Endothelial cell of umbilical vein (primary cell): ENCODE results near the gene FAM217A. TPM values are rescaled to one million over a fixed set of nuclear protein-coding genes. Genes with fewer than 3 reads are reported as not detected.

Source experiments
- BruUV-seq: library from RNA; stranded (reverse); fragments of 400-500 nt; replicated peaks from 2 replicates; lab custom pipeline; 2021; lab: Mats Ljungman, UMichigan
- CTCF ChIA-PET: fragments of 300-600, 350-600 bp; sonication (Branson Sonifier 250); formaldehyde crosslinking; loops from one replicate; lab custom pipeline; 2021; ENCODE audit warnings: antibody characterized with exemption, inconsistent platforms; lab: Charles Lee
- POLR2A ChIA-PET: fragments of 300-600, 350-600 bp; sonication (Branson Sonifier 250); formaldehyde crosslinking; loops from one replicate; lab custom pipeline; 2021; ENCODE audit warnings: antibody characterized with exemption, inconsistent platforms; lab: Charles Lee
- DNase-seq: peaks from one replicate; pipeline ENCODE4 v3.0.0-alpha.2; 2011; ENCODE audit warnings: low read depth, low spot score
- FAIRE-seq: peaks from 2 replicates; lab custom pipeline; 2011; peaks lifted over from hg19 to GRCh38; lab: Jason Lieb, UNC
- H2AFZ ChIP-seq: 2 replicates; pipeline ENCODE4 v1.6.0; 2012; ENCODE audit warnings: low read depth, low read length, control low read depth, inconsistent platforms
- H3K27ac ChIP-seq: 2 replicates; pipeline ENCODE4 v1.5.1; 2011; ENCODE audit warnings: low read depth, mild to moderate bottlenecking, control low read depth, low read length, moderate library complexity; ENCODE audit not compliant: insufficient read depth
- H3K27me3 ChIP-seq, 2 experiments: 2 replicates each; pipeline versions ENCODE4 v1.6.0 to v1.6.1; 2011; ENCODE audit warnings: low read length in 2 of 2, mixed read lengths in 1 of 2; ENCODE audit not compliant: control insufficient read depth in 2 of 2, insufficient read depth in 2 of 2
- H3K36me3 ChIP-seq, 2 experiments: 2 replicates in 1 of 2; 3 replicates in 1 of 2; pipeline ENCODE4 v1.5.1; 2011; ENCODE audit warnings: low read length in 2 of 2, mild to moderate bottlenecking in 1 of 2, moderate library complexity in 1 of 2; ENCODE audit not compliant: control insufficient read depth in 2 of 2, insufficient read depth in 2 of 2; ENCODE audit errors: extremely low read depth in 1 of 2
- H3K4me1 ChIP-seq: 3 replicates; pipeline ENCODE4 v1.5.1; 2011; ENCODE audit warnings: mild to moderate bottlenecking, low read length; ENCODE audit not compliant: control insufficient read depth, insufficient read depth; ENCODE audit errors: extremely low read depth
- H3K4me2 ChIP-seq: 2 replicates; pipeline ENCODE4 v1.6.1; 2011; ENCODE audit warnings: low read length, control low read depth, mixed read lengths; ENCODE audit not compliant: insufficient read depth
- H3K4me3 ChIP-seq, 3 experiments: fragments of 200-600 bp in 1 of 3; sonication (generic), shearing (Covaris generic) in 1 of 3; replicated peaks in 1 of 3; 2 replicates each; pipeline ENCODE4 v1.5.1; 2011 to 2016; ENCODE audit warnings: control low read depth in 3 of 3, low read length in 3 of 3, mild to moderate bottlenecking in 2 of 3, inconsistent platforms in 1 of 3, low read depth in 1 of 3, moderate library complexity in 1 of 3; ENCODE audit not compliant: insufficient read depth in 1 of 3
- H3K79me2 ChIP-seq: 2 replicates; pipeline ENCODE4 v1.6.0; 2012; ENCODE audit warnings: low read length, inconsistent platforms; ENCODE audit not compliant: control insufficient read depth, insufficient read depth
- H3K9ac ChIP-seq: replicated peaks from 2 replicates; pipeline ENCODE3; 2011; ENCODE audit warnings: low read length, control low read depth; ENCODE audit not compliant: insufficient read depth; ENCODE audit errors: extremely low read depth
- H3K9me1 ChIP-seq: replicated peaks from 3 replicates; pipeline ENCODE4 v1.6.0; 2011; ENCODE audit warnings: mild to moderate bottlenecking, low read length; ENCODE audit not compliant: control insufficient read depth, insufficient read depth; ENCODE audit errors: extremely low read depth
- H3K9me3 ChIP-seq: replicated peaks from 2 replicates; pipeline ENCODE4 v1.5.1; 2012; ENCODE audit warnings: low read length, inconsistent platforms; ENCODE audit not compliant: control insufficient read depth, insufficient read depth
- H4K20me1 ChIP-seq: replicated peaks from 2 replicates; pipeline ENCODE3; 2011; ENCODE audit warnings: mild to moderate bottlenecking, low read length; ENCODE audit not compliant: control insufficient read depth, insufficient read depth; ENCODE audit errors: extremely low read depth
- CTCF ChIP-seq, 2 donors: IDR thresholded peaks; 1 replicate in 1 of 2; 2 replicates in 1 of 2; pipeline ENCODE4 v1.5.1; 2011; ENCODE audit warnings: low read length in 2 of 2, mild to moderate bottlenecking in 2 of 2, moderate library complexity in 2 of 2, control low read depth in 1 of 2, inconsistent platforms in 1 of 2, low read depth in 1 of 2; ENCODE audit not compliant: insufficient read depth in 1 of 2; ENCODE audit errors: extremely low read depth in 1 of 2
- EZH2 ChIP-seq: IDR thresholded peaks from 2 replicates; pipeline ENCODE4 v1.6.1; 2012; ENCODE audit warnings: borderline replicate concordance, low read depth, mild to moderate bottlenecking, moderate library complexity, low read length, inconsistent platforms; ENCODE audit not compliant: severe bottlenecking
- FOS ChIP-seq: IDR thresholded peaks from 2 replicates; pipeline ENCODE4 v1.6.1; 2011; ENCODE audit warnings: mild to moderate bottlenecking, low read length, moderate library complexity, borderline replicate concordance; ENCODE audit not compliant: insufficient read depth
- GATA2 ChIP-seq: IDR thresholded peaks from 2 replicates; pipeline ENCODE4 v1.7.0; 2011; ENCODE audit warnings: low read depth, mild to moderate bottlenecking, moderate library complexity, mixed read lengths, low read length; ENCODE audit not compliant: insufficient read length, insufficient read depth
- JUN ChIP-seq: IDR thresholded peaks from 2 replicates; pipeline ENCODE4 v1.6.1; 2011; ENCODE audit warnings: borderline replicate concordance, low read depth; ENCODE audit not compliant: insufficient read length, insufficient read depth
- MAX ChIP-seq: IDR thresholded peaks from 2 replicates; pipeline ENCODE4 v1.6.1; 2011; ENCODE audit not compliant: insufficient read depth, insufficient read length
- MYC ChIP-seq: IDR thresholded peaks from one replicate; pipeline ENCODE4 v1.6.1; 2011; ENCODE audit warnings: mild to moderate bottlenecking, low read depth, low read length
- POLR2A ChIP-seq: IDR thresholded peaks from 2 replicates; pipeline ENCODE4 v1.6.1; 2012; ENCODE audit warnings: low read depth, mild to moderate bottlenecking, control low read depth, low read length
- dilution Hi-C: fragments of 300-500 bp; cut with MboI; formaldehyde crosslinking; loops from one replicate; pipeline ENCODE4 v1.15.0; 2019; ENCODE audit warnings: low sequenced_read_pairs; ENCODE audit not compliant: extremely low pct_ligation_motif_present
- intact Hi-C: fragments of 100-400 bp; cut with micrococcal nuclease; formaldehyde crosslinking; loops from one replicate; pipeline ENCODE4 v1.10.0; 2022
- polyA plus RNA-seq, 4 experiments: library from polyadenylated mRNA; depleted of rRNA in 3 of 4; stranded (reverse) in 3 of 4; unstranded in 1 of 4; fragments of >200 nt; gene quantifications; 2 replicates each; pipeline versions ENCODE4 v1.2.1 to v1.2.3, GENCODE V29; 2011 to 2012; ENCODE audit warnings: missing spikeins in 1 of 4
- total RNA-seq: library from RNA; stranded (reverse); gene quantifications from 2 replicates; pipeline ENCODE4 v1.2.3, GENCODE V29; 2021

The FAM217A gene
- total and polyA plus RNA-seq, 2 donors (not counting 3 experiments of a cell fraction or from before 2014, with no cell fraction given) = not detected

GRCh38 chr6:4023240-4023639 lies 55.7 kb downstream of the FAM217A start:
- DNase-seq = no peak
- Histone ChIP-seq H3K9me3 (no peaks in the 10 kb centered on the region), H3K27ac (no peak overlapping the region)

More at GRCh38 chr6:4023240-4023639, 55.7 kb downstream of the FAM217A start:
- Histone ChIP-seq H3K4me1 (peaks cover 21% of the 10 kb centered on the region), H3K27me3 (no peaks in the 10 kb centered on the region), H3K79me2 (peaks cover 68% of the 10 kb centered on the region), H4K20me1 (peaks cover 10% of the 10 kb centered on the region), H3K4me2 (peak overlapping the region; percentile 88), H3K9me1 (no peaks in the 10 kb centered on the region), H3K9ac (no peak overlapping the region), H3K36me3 (no peaks in the 10 kb centered on the region), H3K4me3 (peak overlapping the region in 1 of 3 experiments; percentile 98), H2AFZ (no peak overlapping the region)
- BruUV-seq = no TSS peak
- TF ChIP-seq EZH2 (no peak), GATA2 (no peak), MYC (no peak), POLR2A (no peak), JUN (no peak), FOS (no peak), MAX (no peak), CTCF (IDR thresholded peaks at IDR 0.05; ENCODE audit: extremely low read depth in 1 of 2, insufficient read depth in 1 of 2, low read depth in 1 of 2, low read length in 2 of 2) (no peak)
- dilution Hi-C loops (no loop called here), intact Hi-C loops (no loop called here)
- POLR2A ChIA-PET = no interaction called here
- CTCF ChIA-PET = interaction anchor here (2.0 kb wide), 1 partner anchor 10 kb away, joined by 4 read pairs; no protein-coding TSS in a partner anchor
- no peak for FAIRE-seq
